ENCODE data around the gene LCOR. TPM values are rescaled to one million over a fixed set of nuclear protein-coding genes. Genes with fewer than 3 reads are reported as not detected.
A peak's percentile ranks its signal among the peaks of the same experiment; 100 is the strongest.

The LCOR gene
- total and polyA plus RNA-seq, 2 experiments from 2014 or later, result 26.1 to 48.7 TPM

DNA sequence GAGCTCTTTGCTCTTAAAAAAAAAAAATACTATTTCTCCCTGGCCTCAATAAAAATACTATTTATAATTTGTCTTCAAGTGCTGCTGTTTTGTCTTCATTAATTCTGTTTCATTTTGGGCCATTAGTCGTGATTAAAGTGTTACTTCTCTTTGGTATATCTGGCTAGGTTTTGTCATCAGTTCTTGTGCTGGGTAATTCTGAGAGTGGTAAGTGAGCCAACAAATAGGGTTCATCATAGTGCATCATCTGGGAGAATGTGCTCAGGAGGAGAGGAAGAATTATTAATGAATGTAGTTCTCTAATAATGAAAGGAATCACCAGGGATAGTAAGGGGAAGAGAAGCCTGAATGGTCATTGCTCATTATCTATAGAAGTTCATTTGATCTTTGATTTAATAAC is 70.0 kb downstream of the LCOR start:
- H3K4me1 ChIP-seq (ENCODE audit: insufficient read depth), result peaks cover 5% of the 10 kb centered on the region
- no peak for DNase-seq (ENCODE audit: low spot score)
- no peak overlapping the region for H2AFZ ChIP-seq
- no peaks in the 10 kb centered on the region for H3K27me3 ChIP-seq
- 96% methylated on average over 1 of the region's 1 CpG for WGBS (ENCODE audit: low lambda C conversion rate, missing lambda C conversion rate)
- H3K4me3 ChIP-seq, result no peak overlapping the region
- peak overlapping the region; percentile 31 for H3K4me2 ChIP-seq
- H3K36me3 ChIP-seq (replicated peaks; ENCODE audit: insufficient read depth, low read depth), result no peaks in the 10 kb centered on the region
- no peaks in the 10 kb centered on the region for H3K9me2 ChIP-seq (replicated peaks; ENCODE audit: insufficient read depth)
- H3K79me2 ChIP-seq, result peaks cover 100% of the 10 kb centered on the region
- TF ChIP-seq, protein P1, sequence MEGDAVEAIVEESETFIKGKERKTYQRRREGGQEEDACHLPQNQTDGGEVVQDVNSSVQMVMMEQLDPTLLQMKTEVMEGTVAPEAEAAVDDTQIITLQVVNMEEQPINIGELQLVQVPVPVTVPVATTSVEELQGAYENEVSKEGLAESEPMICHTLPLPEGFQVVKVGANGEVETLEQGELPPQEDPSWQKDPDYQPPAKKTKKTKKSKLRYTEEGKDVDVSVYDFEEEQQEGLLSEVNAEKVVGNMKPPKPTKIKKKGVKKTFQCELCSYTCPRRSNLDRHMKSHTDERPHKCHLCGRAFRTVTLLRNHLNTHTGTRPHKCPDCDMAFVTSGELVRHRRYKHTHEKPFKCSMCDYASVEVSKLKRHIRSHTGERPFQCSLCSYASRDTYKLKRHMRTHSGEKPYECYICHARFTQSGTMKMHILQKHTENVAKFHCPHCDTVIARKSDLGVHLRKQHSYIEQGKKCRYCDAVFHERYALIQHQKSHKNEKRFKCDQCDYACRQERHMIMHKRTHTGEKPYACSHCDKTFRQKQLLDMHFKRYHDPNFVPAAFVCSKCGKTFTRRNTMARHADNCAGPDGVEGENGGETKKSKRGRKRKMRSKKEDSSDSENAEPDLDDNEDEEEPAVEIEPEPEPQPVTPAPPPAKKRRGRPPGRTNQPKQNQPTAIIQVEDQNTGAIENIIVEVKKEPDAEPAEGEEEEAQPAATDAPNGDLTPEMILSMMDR (IDR thresholded peaks at IDR 0.05; ENCODE audit: poor library complexity), result no peak
- TF ChIP-seq EZH2 (IDR thresholded peaks at IDR 0.05; ENCODE audit: borderline replicate concordance) (no peak), EZH2phosphoT487 (IDR thresholded peaks at IDR 0.05; ENCODE audit: low read depth, severe bottlenecking, unreplicated experiment) (no peak)
- peak overlapping the region; percentile 2 for H3K27ac ChIP-seq
- peaks cover 61% of the 10 kb centered on the region for H4K20me1 ChIP-seq (ENCODE audit: insufficient read depth, poor library complexity, severe bottlenecking)
- no peaks in the 10 kb centered on the region for H3K9me3 ChIP-seq (ENCODE audit: low read depth)

GRCh38 chr10:96902731-96903358 is 70.7 kb downstream of the LCOR start:
- TF ChIP-seq EZH2 (IDR thresholded peaks at IDR 0.05; ENCODE audit: borderline replicate concordance) (no peak), EZH2phosphoT487 (IDR thresholded peaks at IDR 0.05; ENCODE audit: low read depth, severe bottlenecking, unreplicated experiment) (no peak)
- TF ChIP-seq, protein P1 (IDR thresholded peaks at IDR 0.05; ENCODE audit: poor library complexity), result no peak
- no peaks in the 10 kb centered on the region for H3K27me3 ChIP-seq
- H3K4me2 ChIP-seq, result peak overlapping the region; percentile 31
- no peaks in the 10 kb centered on the region for H3K9me2 ChIP-seq (replicated peaks; ENCODE audit: insufficient read depth)
- no peak for DNase-seq (ENCODE audit: low spot score)
- H4K20me1 ChIP-seq (ENCODE audit: insufficient read depth, poor library complexity, severe bottlenecking), result peaks cover 53% of the 10 kb centered on the region
- no peaks in the 10 kb centered on the region for H3K36me3 ChIP-seq (replicated peaks; ENCODE audit: insufficient read depth, low read depth)
- H2AFZ ChIP-seq, result no peak overlapping the region
- no peak overlapping the region for H3K4me3 ChIP-seq
- peaks cover 5% of the 10 kb centered on the region for H3K4me1 ChIP-seq (ENCODE audit: insufficient read depth)
- H3K27ac ChIP-seq, result peak overlapping the region; percentile 2
- peaks cover 100% of the 10 kb centered on the region for H3K79me2 ChIP-seq
- 80% methylated on average over 4 of the region's 4 CpGs for WGBS (ENCODE audit: low lambda C conversion rate, missing lambda C conversion rate)
- H3K9me3 ChIP-seq (ENCODE audit: low read depth), result no peaks in the 10 kb centered on the region

DNA sequence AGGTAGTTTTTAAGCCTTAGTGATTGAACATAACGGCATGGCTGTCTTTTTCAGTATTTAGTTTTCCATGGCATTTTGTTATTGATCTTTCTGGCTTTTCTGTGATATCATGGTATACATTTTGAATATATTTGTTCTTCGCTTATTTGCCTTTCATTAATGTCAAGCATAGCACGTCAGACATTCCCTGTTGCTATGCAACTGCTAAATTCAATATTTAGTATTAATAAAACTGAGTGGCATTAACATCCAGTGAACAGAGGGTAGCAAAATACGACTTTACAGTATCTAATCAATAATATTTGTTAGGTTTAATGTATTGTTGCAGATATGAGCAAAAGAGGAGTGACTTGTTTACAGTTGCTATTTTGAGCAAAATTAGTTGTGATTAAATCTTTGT is 72.5 kb downstream of the LCOR start:
- peaks cover 41% of the 10 kb centered on the region for H4K20me1 ChIP-seq (ENCODE audit: insufficient read depth, poor library complexity, severe bottlenecking)
- H3K4me1 ChIP-seq (ENCODE audit: insufficient read depth), result peaks cover 5% of the 10 kb centered on the region
- H3K27ac ChIP-seq, result no peak overlapping the region
- no peak for TF ChIP-seq EZH2 (IDR thresholded peaks at IDR 0.05; ENCODE audit: borderline replicate concordance)
- TF ChIP-seq, protein P1 (IDR thresholded peaks at IDR 0.05; ENCODE audit: poor library complexity), result no peak
- no peak for TF ChIP-seq EZH2phosphoT487 (IDR thresholded peaks at IDR 0.05; ENCODE audit: low read depth, severe bottlenecking, unreplicated experiment)
- no peak overlapping the region for H3K4me3 ChIP-seq
- H3K9me2 ChIP-seq (replicated peaks; ENCODE audit: insufficient read depth), result no peaks in the 10 kb centered on the region
- peaks cover 98% of the 10 kb centered on the region for H3K79me2 ChIP-seq
- no peak overlapping the region for H3K4me2 ChIP-seq
- H3K9me3 ChIP-seq (ENCODE audit: low read depth), result no peaks in the 10 kb centered on the region
- no peaks in the 10 kb centered on the region for H3K36me3 ChIP-seq (replicated peaks; ENCODE audit: insufficient read depth, low read depth)
- no peak overlapping the region for H2AFZ ChIP-seq
- no peak for DNase-seq (ENCODE audit: low spot score)
- H3K27me3 ChIP-seq, result no peaks in the 10 kb centered on the region
- 93% methylated on average over 4 of the region's 4 CpGs for WGBS (ENCODE audit: low lambda C conversion rate, missing lambda C conversion rate)
